K562 (cell line): Measurements from ENCODE around the gene TEX53.

Experiments used
- ATF2 ChIP-seq: sonication (generic); formaldehyde crosslinking; IDR thresholded peaks from 2 replicates; pipeline ENCODE4 v1.8.1; 2022; ENCODE audit warnings: missing genetic modification reagents
- BRCA1 ChIP-seq, 2 experiments: fragments of 450-650 bp in 1 of 2; sonication (generic) in 1 of 2; formaldehyde crosslinking in 1 of 2; IDR thresholded peaks; 2 replicates each; pipeline versions ENCODE4 v1.5.0 to v1.6.1; 2017 to 2020; ENCODE audit warnings: mild to moderate bottlenecking in 1 of 2, missing genetic modification reagents in 1 of 2
- CBFB ChIP-seq: sonication (generic); formaldehyde crosslinking; IDR thresholded peaks from 2 replicates; pipeline ENCODE4 v1.4.0; 2020; ENCODE audit warnings: mild to moderate bottlenecking, missing genetic modification reagents
- CTCF ChIP-seq, 3 experiments: IDR thresholded peaks in 2 of 3; conservative IDR thresholded peaks in 1 of 3; 2 replicates each; pipeline ENCODE4 v1.5.1; 2011 to 2012; ENCODE audit warnings: low read length in 3 of 3, mild to moderate bottlenecking in 3 of 3, control low read depth in 2 of 3, improper control_type of control experiment in 1 of 3, inconsistent platforms in 1 of 3, low read depth in 1 of 3, mixed read lengths in 1 of 3, moderate library complexity in 1 of 3; ENCODE audit not compliant: insufficient read depth in 2 of 3
- EP300 ChIP-seq: IDR thresholded peaks from 2 replicates; pipeline ENCODE4 v1.6.1; 2012; ENCODE audit warnings: low read length, improper control_type of control experiment
- GABPA ChIP-seq: fragments of 200-800 bp; sonication (Bioruptor generic); conservative IDR thresholded peaks from 2 replicates; pipeline ENCODE4 v1.6.1; 2016; ENCODE audit warnings: low read depth, missing genetic modification characterization, missing compliant biosample characterization
- HMGN3 ChIP-seq: IDR thresholded peaks from 2 replicates; pipeline ENCODE4 v1.6.1; 2011; ENCODE audit warnings: borderline replicate concordance, low read depth, mild to moderate bottlenecking, mixed read lengths, low read length; ENCODE audit not compliant: insufficient read length; ENCODE audit errors: extremely low read depth
- SLC30A9 ChIP-seq: fragments of 250-450 bp; sonication (Bioruptor Pico); IDR thresholded peaks from 2 replicates; pipeline ENCODE4 v1.8.0; 2022; ENCODE audit warnings: mild to moderate bottlenecking, moderate library complexity
- SRSF1 ChIP-seq: fragments of 200-400 bp; formaldehyde crosslinking; IDR thresholded peaks from 2 replicates; pipeline ENCODE4 v1.6.1; 2017; ENCODE audit warnings: mild to moderate bottlenecking, low read depth, low read length, moderate library complexity
- TBL1XR1 ChIP-seq, 2 experiments: IDR thresholded peaks; 2 replicates each; pipeline ENCODE4 v1.6.1; 2012; ENCODE audit warnings: improper control_type of control experiment in 2 of 2, low read length in 2 of 2, mild to moderate bottlenecking in 1 of 2
- ZNF766 ChIP-seq: fragments of 200-800 bp; sonication (Bioruptor generic); conservative IDR thresholded peaks from 2 replicates; pipeline ENCODE4 v1.6.1; 2016; ENCODE audit warnings: missing genetic modification characterization, missing compliant biosample characterization
- ZNF780A ChIP-seq: fragments of 250-450 bp; sonication (Bioruptor Pico); IDR thresholded peaks from 2 replicates; pipeline ENCODE4 v1.5.0; 2021; ENCODE audit warnings: mild to moderate bottlenecking

DNA sequence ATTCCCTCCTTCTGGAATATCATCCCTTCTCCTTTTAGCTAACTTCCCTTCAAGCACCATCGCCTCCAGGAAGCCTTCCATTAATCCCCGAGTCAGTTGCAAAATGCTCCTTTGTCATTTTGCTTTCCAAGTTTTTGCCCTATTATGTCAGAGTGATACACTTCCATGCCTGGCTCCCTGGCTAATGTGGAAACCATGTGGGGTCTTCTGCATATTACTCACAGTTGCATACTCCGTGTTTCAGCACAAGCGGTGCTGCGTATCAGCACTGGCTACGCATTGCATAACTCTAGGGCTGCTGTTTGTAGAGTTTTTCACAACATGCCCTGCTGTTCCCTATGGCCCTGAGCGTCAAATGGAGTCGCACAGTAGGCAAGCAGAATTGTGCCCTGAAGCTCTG lies 1.9 kb downstream of the TEX53 start:
- TF ChIP-seq BRCA1 (IDR thresholded peaks at IDR 0.05), result no peak
- no peak for TF ChIP-seq BRCA1 (CRISPR knock-in tag; IDR thresholded peaks at IDR 0.05)
- no peak for TF ChIP-seq CTCF (IDR thresholded peaks at IDR 0.05 in 2 of 3, conservative IDR thresholded peaks at IDR 0.05 in 1 of 3; ENCODE audit: insufficient read depth in 2 of 3, low read depth in 1 of 3, low read length in 3 of 3)
- TF ChIP-seq EP300, result no peak
- TF ChIP-seq ATF2 (CRISPR knock-in tag), result no peak
- TF ChIP-seq SRSF1, result no peak
- TF ChIP-seq ZNF766 (CRISPR knock-in tag), result no peak
- TF ChIP-seq TBL1XR1 (IDR thresholded peaks at IDR 0.05; ENCODE audit: low read length in 2 of 2), result no peak
- no peak for TF ChIP-seq GABPA (tag)
- TF ChIP-seq SLC30A9, result no peak
- TF ChIP-seq ZNF780A (CRISPR knock-in tag), result no peak
- TF ChIP-seq HMGN3, result no peak
- no peak for TF ChIP-seq CBFB
